Measurements from ENCODE around the gene AP1S1. TPM values are rescaled to one million over a fixed set of nuclear protein-coding genes. Genes with fewer than 3 reads are reported as not detected.

The AP1S1 gene
- total and polyA plus RNA-seq, 2 donors (not counting 1 experiment from before 2014, with no cell fraction given), result 10.3 to 16.3 TPM

DNA sequence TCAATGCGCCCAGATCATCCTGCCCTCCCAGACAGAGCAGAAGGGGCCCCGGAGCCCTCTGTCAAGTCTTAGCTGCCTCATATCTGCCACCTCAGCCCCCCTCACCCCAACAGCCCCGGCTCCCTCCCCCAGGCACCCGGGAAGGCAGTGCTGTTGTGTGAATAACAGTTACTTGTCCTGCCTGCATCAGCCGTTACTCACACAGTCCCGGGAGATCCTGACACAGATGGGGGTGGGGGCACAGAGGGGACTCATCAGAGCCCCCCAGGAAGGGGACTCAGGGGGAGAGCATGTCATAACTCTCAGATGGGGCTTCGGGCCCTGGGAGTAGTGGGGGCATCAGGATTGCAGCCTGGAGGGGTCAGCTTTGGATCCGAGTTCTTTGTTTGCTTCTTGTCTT, 39.8 kb upstream of the AP1S1 start:
- Histone ChIP-seq H3K9me3 (ENCODE audit: control extremely low read depth in 1 of 3, control insufficient read depth in 2 of 3, insufficient read depth in 1 of 3, low read length in 2 of 3) (peaks cover 0 to 3% (median 0%) of the 10 kb centered on the region in 3 donors), H3K27ac (ENCODE audit: low read length in 2 of 2) (no peak overlapping the region), H3K27me3 (replicated peaks in 1 of 4; ENCODE audit: control extremely low read depth in 1 of 4, control insufficient read depth in 3 of 4, insufficient read depth in 4 of 4, low read length in 3 of 4) (no peaks in the 10 kb centered on the region), H3K4me1 (ENCODE audit: control insufficient read depth in 2 of 2, insufficient read depth in 2 of 2, low read length in 2 of 2) (no peaks in the 10 kb centered on the region), H3K9ac (ENCODE audit: low read length) (no peak overlapping the region), H2AFZ (ENCODE audit: insufficient read depth, low read depth, low read length, poor library complexity, severe bottlenecking) (no peak overlapping the region), H3K79me2 (ENCODE audit: control insufficient read depth, insufficient read depth, low read length) (no peaks in the 10 kb centered on the region), H3K36me3 (replicated peaks in 1 of 2; ENCODE audit: control extremely low read depth in 1 of 2, control insufficient read depth in 1 of 2, extremely low read depth in 1 of 2, insufficient read depth in 2 of 2, low read length in 1 of 2) (no peaks in the 10 kb centered on the region), H3K4me2 (replicated peaks; ENCODE audit: low read depth, low read length, poor library complexity, severe bottlenecking) (no peak overlapping the region), H3K4me3 (ENCODE audit: control extremely low read depth in 1 of 5, extremely low read depth in 1 of 5, insufficient read depth in 1 of 5, low read depth in 2 of 5, low read length in 4 of 5) (no peak overlapping the region), H4K20me1 (ENCODE audit: control insufficient read depth, insufficient read depth, low read length, poor library complexity, severe bottlenecking) (no peaks in the 10 kb centered on the region)
- ChIA-PET POLR2A (no interaction called here), CTCF (no interaction called here)
- H3K27me3 Mint-ChIP-seq, result peaks cover 13% of the 10 kb centered on the region
- no peak for TF ChIP-seq EZH2 (IDR thresholded peaks at IDR 0.05; ENCODE audit: borderline replicate concordance, insufficient read depth, low read depth, low read length, poor library complexity, severe bottlenecking)
- TF ChIP-seq CTCF (IDR thresholded peaks at IDR 0.05), result no peak
- intact Hi-C loops (cut with micrococcal nuclease), result no loop called here
- WGBS (ENCODE audit: insufficient coverage), result 63% methylated on average over 2 of the region's 8 CpGs
- no peak overlapping the region for H3K27ac Mint-ChIP-seq
- ATAC-seq (ENCODE audit: low read depth) (no peak), DNase-seq (no peak)
- no peaks in the 10 kb centered on the region for H3K4me1 Mint-ChIP-seq
- no peak overlapping the region for H3K4me3 Mint-ChIP-seq
- H3K9me3 Mint-ChIP-seq (ENCODE audit: insufficient read depth), result no peaks in the 10 kb centered on the region

- no peak for DNase-seq
- ATAC-seq (ENCODE audit: low read depth), result no peak
- WGBS (ENCODE audit: insufficient coverage), result 100% methylated on average over 1 of the region's 3 CpGs
- peaks cover 10% of the 10 kb centered on the region for H3K27me3 Mint-ChIP-seq
- Histone ChIP-seq H3K36me3 (replicated peaks in 1 of 2; ENCODE audit: control extremely low read depth in 1 of 2, control insufficient read depth in 1 of 2, extremely low read depth in 1 of 2, insufficient read depth in 2 of 2, low read length in 1 of 2) (no peaks in the 10 kb centered on the region), H3K27ac (ENCODE audit: low read length in 2 of 2) (no peak overlapping the region), H3K79me2 (ENCODE audit: control insufficient read depth, insufficient read depth, low read length) (no peaks in the 10 kb centered on the region), H3K4me3 (ENCODE audit: control extremely low read depth in 1 of 5, extremely low read depth in 1 of 5, insufficient read depth in 1 of 5, low read depth in 2 of 5, low read length in 4 of 5) (no peak overlapping the region), H3K27me3 (replicated peaks in 1 of 4; ENCODE audit: control extremely low read depth in 1 of 4, control insufficient read depth in 3 of 4, insufficient read depth in 4 of 4, low read length in 3 of 4) (no peaks in the 10 kb centered on the region), H3K9me3 (ENCODE audit: control extremely low read depth in 1 of 3, control insufficient read depth in 2 of 3, insufficient read depth in 1 of 3, low read length in 2 of 3) (peaks cover 0 to 3% (median 0%) of the 10 kb centered on the region in 3 donors), H3K4me1 (ENCODE audit: control insufficient read depth in 2 of 2, insufficient read depth in 2 of 2, low read length in 2 of 2) (no peaks in the 10 kb centered on the region), H3K9ac (ENCODE audit: low read length) (no peak overlapping the region), H3K4me2 (replicated peaks; ENCODE audit: low read depth, low read length, poor library complexity, severe bottlenecking) (no peak overlapping the region), H2AFZ (ENCODE audit: insufficient read depth, low read depth, low read length, poor library complexity, severe bottlenecking) (no peak overlapping the region), H4K20me1 (ENCODE audit: control insufficient read depth, insufficient read depth, low read length, poor library complexity, severe bottlenecking) (no peaks in the 10 kb centered on the region)
- ChIA-PET POLR2A (no interaction called here), CTCF (no interaction called here)
- no peaks in the 10 kb centered on the region for H3K4me1 Mint-ChIP-seq
- H3K4me3 Mint-ChIP-seq, result no peak overlapping the region
- intact Hi-C loops (cut with micrococcal nuclease), result no loop called here
- TF ChIP-seq EZH2 (IDR thresholded peaks at IDR 0.05; ENCODE audit: borderline replicate concordance, insufficient read depth, low read depth, low read length, poor library complexity, severe bottlenecking), result no peak
- TF ChIP-seq CTCF (IDR thresholded peaks at IDR 0.05), result no peak
- H3K27ac Mint-ChIP-seq, result no peak overlapping the region
- H3K9me3 Mint-ChIP-seq (ENCODE audit: insufficient read depth), result no peaks in the 10 kb centered on the region
These were observed 39.1 kb upstream of the AP1S1 start for GRCh38 chr7:101115215-101115614.
